Erythroblast (primary cell): ENCODE results near the gene STPG4.

ENCODE experiments used
- GATA1 ChIP-seq: IDR thresholded peaks from 2 replicates; pipeline ENCODE4 v1.6.1; 2011; ENCODE audit warnings: low read depth, mild to moderate bottlenecking, control low read depth, low read length, moderate library complexity
- POLR2A ChIP-seq: IDR thresholded peaks from 2 replicates; pipeline ENCODE4 v1.6.1; 2011; ENCODE audit warnings: mild to moderate bottlenecking, low read length

DNA sequence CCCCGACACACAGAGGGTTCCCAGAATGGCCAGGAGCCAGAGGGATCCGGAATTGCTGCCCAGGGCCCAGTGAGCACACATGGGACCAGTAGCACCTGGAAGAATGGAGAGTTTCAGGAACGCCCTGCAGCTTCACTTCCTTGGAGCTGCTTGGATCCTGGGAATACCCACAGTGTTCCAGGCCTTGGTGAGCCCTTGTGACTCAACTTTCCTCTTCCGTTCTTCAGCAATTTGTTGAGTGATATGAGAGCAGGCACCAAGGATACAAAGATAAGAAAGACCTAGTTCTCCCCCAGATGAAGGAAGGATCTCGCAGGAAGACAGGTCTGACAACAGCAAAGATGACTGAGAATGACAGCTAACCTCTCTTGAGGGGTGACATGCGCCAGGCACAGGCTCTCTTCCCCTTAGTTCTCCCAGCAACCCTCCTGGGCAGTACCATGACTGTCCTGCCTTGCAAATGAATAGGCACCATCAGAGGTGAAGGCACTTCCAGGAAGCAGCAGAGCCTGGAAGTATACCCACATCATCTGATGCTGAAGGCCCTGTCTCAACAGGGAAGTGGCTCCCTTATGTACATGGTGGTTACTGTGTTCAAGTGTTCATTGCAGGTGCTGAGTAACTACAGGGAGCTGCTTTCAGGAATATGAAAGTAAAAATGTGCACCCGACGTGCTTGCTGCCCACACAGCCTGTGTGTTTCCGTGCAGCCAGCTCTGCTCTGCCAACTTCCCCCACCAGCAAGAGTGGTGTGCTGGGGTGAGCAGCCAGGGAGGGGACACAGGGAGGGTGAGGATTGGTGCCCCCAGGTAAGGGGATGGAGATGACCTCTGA is 116.2 kb downstream of the STPG4 start:
- TF ChIP-seq POLR2A, result no peak
- no peak for TF ChIP-seq GATA1
